K562 (cell line): ENCODE measurements around the gene TPD52L2. TPM values are rescaled to one million over a fixed set of nuclear protein-coding genes. Genes with fewer than 3 reads are reported as not detected.

Experiments
- ATF6 ChIP-seq: sonication (generic); formaldehyde crosslinking; IDR thresholded peaks from 2 replicates; pipeline ENCODE4 v1.4.0; 2020; ENCODE audit warnings: mild to moderate bottlenecking, missing genetic modification reagents
- EHMT2 ChIP-seq: fragments of 450-650 bp; IDR thresholded peaks from 2 replicates; pipeline ENCODE4 v1.6.1; 2018; ENCODE audit warnings: antibody characterized with exemption
- ELF4 ChIP-seq: fragments of 450-650 bp; formaldehyde crosslinking; IDR thresholded peaks from 2 replicates; pipeline ENCODE4 v1.4.0; 2022; ENCODE audit warnings: missing genetic modification characterization
- EWSR1 ChIP-seq: fragments of 450-650 bp; IDR thresholded peaks from 2 replicates; pipeline ENCODE4 v1.6.1; 2018; ENCODE audit warnings: borderline replicate concordance, mild to moderate bottlenecking, low read depth, moderate library complexity; ENCODE audit not compliant: partially characterized antibody
- L3MBTL2 ChIP-seq: fragments of 450-650 bp; IDR thresholded peaks from 2 replicates; pipeline ENCODE4 v1.6.1; 2016; ENCODE audit warnings: mild to moderate bottlenecking, moderate library complexity
- MAFK ChIP-seq: IDR thresholded peaks from 2 replicates; pipeline ENCODE4 v1.6.1; 2011; ENCODE audit warnings: low read length, improper control_type of control experiment
- MTA2 ChIP-seq: fragments of 450-650 bp; IDR thresholded peaks from 2 replicates; pipeline ENCODE4 v1.6.1; 2016; ENCODE audit warnings: low read depth
- NONO ChIP-seq, 2 experiments: fragments of 200-400 bp in 1 of 2; fragments of 450-650 bp in 1 of 2; formaldehyde crosslinking in 1 of 2; IDR thresholded peaks; 2 replicates each; pipeline ENCODE4 v1.6.1; 2017; ENCODE audit warnings: low read depth in 2 of 2, mild to moderate bottlenecking in 2 of 2, moderate library complexity in 2 of 2, low read length in 1 of 2
- PHB2 ChIP-seq: fragments of 450-650 bp; IDR thresholded peaks from 2 replicates; pipeline ENCODE4 v1.6.1; 2017; ENCODE audit warnings: low read depth
- PHF8 ChIP-seq: fragments of 200-600 bp; sonication (generic); IDR thresholded peaks from 2 replicates; pipeline ENCODE4 v1.6.1; 2012; ENCODE audit warnings: mixed run types, mild to moderate bottlenecking, inconsistent platforms, low read length, moderate library complexity, borderline replicate concordance
- POLR2AphosphoS5 ChIP-seq: IDR thresholded peaks from 2 replicates; pipeline ENCODE4 v1.6.1; 2011; ENCODE audit warnings: mild to moderate bottlenecking, low read depth, low read length, moderate library complexity; ENCODE audit not compliant: control insufficient read depth, insufficient read depth
- SOX6 ChIP-seq: fragments of 450-650 bp; IDR thresholded peaks from 2 replicates; pipeline ENCODE4 v1.6.1; 2014; ENCODE audit warnings: mild to moderate bottlenecking
- TFE3 ChIP-seq: fragments of 450-650 bp; formaldehyde crosslinking; IDR thresholded peaks from 2 replicates; pipeline ENCODE4 v1.4.0; 2020; ENCODE audit warnings: mild to moderate bottlenecking, mixed read lengths
- ZFP91 ChIP-seq: sonication (generic); formaldehyde crosslinking; IDR thresholded peaks from 2 replicates; pipeline ENCODE4 v1.8.0; 2022; ENCODE audit warnings: mild to moderate bottlenecking, missing genetic modification reagents
- ZNF398 ChIP-seq: fragments of 250-450 bp; sonication (Bioruptor Pico); IDR thresholded peaks from 2 replicates; pipeline ENCODE4 v1.8.0; 2021; ENCODE audit warnings: moderate library complexity, mild to moderate bottlenecking, inconsistent platforms
- ZNF511 ChIP-seq: sonication (generic); formaldehyde crosslinking; IDR thresholded peaks from 2 replicates; pipeline ENCODE4 v1.8.0; 2022; ENCODE audit warnings: mild to moderate bottlenecking, missing genetic modification reagents
- ZNF655 ChIP-seq: fragments of 250-450 bp; sonication (Bioruptor Pico); IDR thresholded peaks from 2 replicates; pipeline ENCODE4 v1.5.0; 2021
- ZNF75A ChIP-seq: fragments of 450-650 bp; formaldehyde crosslinking; IDR thresholded peaks from 2 replicates; pipeline ENCODE4 v1.4.0; 2020; ENCODE audit warnings: mild to moderate bottlenecking
- polyA plus RNA-seq, 8 experiments: library from polyadenylated mRNA; depleted of rRNA in 4 of 8; stranded (reverse) in 5 of 8; unstranded in 3 of 8; fragments of >200 nt; fragmentation: Nextera tagmentation in 2 of 8; fragmentation: Illumina TruSeq in 1 of 8; extraction: Ambion mirVana in 2 of 8; extraction: Trizol in 1 of 8; gene quantifications; 2 replicates each; pipeline versions ENCODE4 v1.2.1 to v1.2.3, GENCODE V29; 2011 to 2014; ENCODE audit warnings: inconsistent platforms in 1 of 8, missing spikeins in 1 of 8
- total RNA-seq, 7 experiments: library from RNA; depleted of rRNA in 6 of 7; stranded (reverse); fragments of >200 nt in 6 of 7; fragmentation: Illumina TruSeq in 2 of 7; extraction: Trizol in 2 of 7; gene quantifications; 2 replicates each; pipeline versions ENCODE4 v1.2.1 to v1.2.3, GENCODE V29; 2011 to 2021; ENCODE audit warnings: low replicate concordance in 1 of 7

Gene TPD52L2
- total and polyA plus RNA-seq, 9 of the 15 experiments (the other 6 are each of a cell fraction or from before 2014, with no cell fraction given), result 1.9 to 117 (median 74.6) TPM

GRCh38 chr20:63864978-63865640 lies at the start of gene TPD52L2 (continued):
- no peak for TF ChIP-seq TFE3
- TF ChIP-seq MTA2, result no peak
- peak; percentile 86; the same call in 1 of the 2 replicates for TF ChIP-seq PHF8
- peak; percentile 63; the same call in 1 of the 2 replicates for TF ChIP-seq ELF4
- TF ChIP-seq ZNF655 (CRISPR knock-in tag), result no peak
- TF ChIP-seq SOX6, result no peak
- 0 out of 2 replicates have a peak, but pooled peaks have one; percentile 10 for TF ChIP-seq ZNF511 (CRISPR knock-in tag)
- no peak for TF ChIP-seq EWSR1
- no peak for TF ChIP-seq ZFP91 (CRISPR knock-in tag)
- no peak for TF ChIP-seq ATF6 (CRISPR knock-in tag)
- TF ChIP-seq MAFK, result 0 out of 2 replicates have a peak, but pooled peaks have one; percentile 12
- TF ChIP-seq POLR2AphosphoS5, result peak; percentile 85
- TF ChIP-seq ZNF398 (CRISPR knock-in tag), result no peak
- no peak for TF ChIP-seq ZNF75A
- TF ChIP-seq EHMT2, result no peak
- peak in 1 of 2 experiments; percentile 80; a peak in 2 of 4 replicates for TF ChIP-seq NONO (IDR thresholded peaks at IDR 0.05; ENCODE audit: low read depth in 2 of 2, low read length in 1 of 2)
- TF ChIP-seq L3MBTL2, result peak; percentile 97
- 0 out of 2 replicates have a peak, but pooled peaks have one; percentile 15 for TF ChIP-seq PHB2
